Stimulated activated CD8-positive, alpha-beta memory T cell treated with anti-CD3 and anti-CD28 coated beads, Interleukin-12 subunit alpha, Interleukin-12 subunit beta, amount 100 ng/mL, for 24 hours (primary cell): ENCODE measurements around the gene BLTP2.
"Not testable (repeated sequence)": the region's sequence is repeated elsewhere in the genome, so short reads cannot be mapped to it uniquely, and the experiment has no call there.

Experiments used
- DNase-seq: peaks from one replicate; pipeline ENCODE4 v3.0.0-alpha.2; 2020; ENCODE audit errors: extremely low read depth

BLTP2 gene

GRCh38 chr17:28646039-28646754, 1.2 kb upstream of the BLTP2 start:
- no peak for DNase-seq

- DNase-seq, result no peak
These were observed 600 bp upstream of the BLTP2 start for GRCh38 chr17:28645576-28645939.

GRCh38 chr17:28643983-28644786, 773 bp downstream of the BLTP2 start:
- no peak for DNase-seq

- no peak for DNase-seq
These were observed 3.4 kb downstream of the BLTP2 start for GRCh38 chr17:28641579-28641978.

- DNase-seq, result no peak
These were observed 9.5 kb downstream of the BLTP2 start for GRCh38 chr17:28635506-28635905.

- DNase-seq, result no peak
These were observed 10.6 kb downstream of the BLTP2 start for GRCh38 chr17:28634206-28634865.

GRCh38 chr17:28626818-28627217, 18.1 kb downstream of the BLTP2 start:
- no peak for DNase-seq

GRCh38 chr17:28624148-28624547, 20.8 kb downstream of the BLTP2 start:
- no peak for DNase-seq

- no peak for DNase-seq
These were observed 21.3 kb downstream of the BLTP2 start for GRCh38 chr17:28623696-28624095.

GRCh38 chr17:28622186-28622585, 22.8 kb downstream of the BLTP2 start:
- DNase-seq, result no peak

- DNase-seq, result no peak
These were observed 24.9 kb downstream of the BLTP2 start for GRCh38 chr17:28620010-28620409.

GRCh38 chr17:28618464-28618863, 26.5 kb downstream of the BLTP2 start:
- no peak for DNase-seq

- no peak for DNase-seq
These were observed 28.7 kb downstream of the BLTP2 start for GRCh38 chr17:28616281-28616680.

GRCh38 chr17:28615260-28615940, 29.6 kb downstream of the BLTP2 start:
- no peak for DNase-seq

- DNase-seq, result no peak
These were observed 31.0 kb downstream of the BLTP2 start, which contains the start of gene RSKR for GRCh38 chr17:28613931-28614381. Gene RSKR, minus strand, starts transcription at chr17:28614185. Its CDS starts 24 bp downstream, at chr17:28614161.

- no peak for DNase-seq
These were observed 31.8 kb downstream of the BLTP2 start for GRCh38 chr17:28612936-28613872.

- no peak for DNase-seq
These were observed 32.4 kb downstream of the BLTP2 start for GRCh38 chr17:28612531-28612930.

GRCh38 chr17:28610376-28610775, 34.6 kb downstream of the BLTP2 start:
- DNase-seq, result no peak

GRCh38 chr17:28604031-28604430, 40.9 kb downstream of the BLTP2 start:
- DNase-seq, result not testable (repeated sequence)

- peak; percentile 23 for DNase-seq
These were observed 45.4 kb downstream of the BLTP2 start for GRCh38 chr17:28599311-28600184.
